Measurements from ENCODE around the gene PSMA2.

The PSMA2 gene

DNA sequence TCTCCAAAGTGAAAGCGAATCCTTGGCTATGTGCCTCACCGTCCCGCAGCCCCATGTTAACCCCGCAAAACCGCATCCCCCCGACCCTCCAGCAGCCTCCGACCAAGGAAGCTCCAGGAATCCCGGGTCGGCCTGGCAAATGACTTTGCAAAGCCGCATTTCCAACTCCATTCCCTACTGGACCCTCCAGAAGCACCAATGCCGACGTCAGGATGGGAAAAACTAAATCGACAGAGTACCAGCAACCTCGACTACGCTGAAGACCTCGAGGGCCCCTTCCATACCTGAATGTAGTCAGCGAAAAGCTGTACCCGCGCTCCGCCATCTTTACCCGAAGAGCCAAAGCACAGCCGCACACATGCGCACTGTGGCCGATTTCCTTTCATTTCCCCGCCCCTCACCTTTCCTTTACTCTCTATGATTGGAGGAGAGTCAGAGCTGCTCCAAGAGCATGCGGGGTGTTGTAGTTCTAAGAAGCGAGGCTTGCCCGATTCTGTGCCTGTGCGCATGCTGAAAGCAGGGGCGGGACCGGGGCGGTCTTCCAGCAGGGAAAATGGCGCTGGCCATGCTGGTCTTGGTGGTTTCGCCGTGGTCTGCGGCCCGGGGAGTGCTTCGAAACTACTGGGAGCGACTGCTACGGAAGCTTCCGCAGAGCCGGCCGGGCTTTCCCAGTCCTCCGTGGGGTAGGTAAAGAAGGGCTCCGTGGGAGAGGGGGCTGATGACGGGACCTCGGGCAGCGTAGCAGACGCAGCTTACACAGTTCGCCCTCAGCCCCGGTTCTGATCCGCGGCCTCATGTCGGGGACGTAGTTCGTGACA lies at the start of gene PSMA2, which contains the start of gene MRPL32:
Gene PSMA2, minus strand, starts transcription at position 341 of the 818 bp plus-strand sequence. Its CDS starts 16 bp downstream, at position 325.
Gene MRPL32, plus strand, starts transcription at position 543 of the 818 bp plus-strand sequence. Its CDS starts 11 bp downstream, at position 554.
- DNase-seq (ENCODE audit: extremely low read depth in 1 of 2, low read depth in 1 of 2), result peak; percentile 89

DNA sequence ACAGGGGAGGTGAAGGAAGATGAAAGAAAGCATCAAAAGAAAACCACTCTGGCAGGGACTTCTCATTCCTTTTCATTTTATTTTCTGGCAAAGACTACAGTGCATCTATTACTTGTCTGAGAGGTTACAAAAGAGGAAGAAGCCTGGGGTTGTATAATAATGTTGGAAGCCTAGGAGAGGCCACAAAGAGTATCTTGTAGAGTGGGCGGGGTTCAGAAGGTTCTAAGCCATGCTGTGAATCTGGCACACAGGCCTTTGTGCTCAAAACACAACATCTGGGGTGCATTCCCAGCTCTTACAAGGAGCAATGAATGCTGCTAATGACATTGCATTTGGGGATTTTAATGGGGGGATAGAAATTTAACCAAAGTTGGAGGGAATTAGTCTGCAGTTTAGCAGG lies 49.6 kb upstream of the PSMA2 start:
- DNase-seq (ENCODE audit: extremely low read depth in 1 of 2, low read depth in 1 of 2), result no peak

DNA sequence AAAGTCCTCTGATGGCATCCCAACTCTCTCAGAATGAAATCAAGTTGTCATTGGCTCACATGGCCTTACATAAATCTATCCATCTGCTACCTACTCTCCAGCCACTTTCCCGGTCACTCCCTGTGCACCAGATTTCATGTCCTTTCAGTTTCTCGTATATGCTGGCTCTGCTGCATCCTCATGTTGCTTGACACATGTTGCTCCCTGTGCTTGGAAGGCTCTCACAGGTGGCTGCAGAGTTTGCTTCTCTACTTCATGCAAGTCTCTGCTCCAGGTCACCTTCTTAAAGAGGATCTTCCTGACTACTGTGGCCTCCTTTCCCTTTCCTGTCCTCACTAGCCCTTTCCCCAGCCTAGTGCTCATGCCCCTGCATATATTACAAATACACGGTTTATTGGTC lies 48.5 kb upstream of the PSMA2 start:
- no peak for DNase-seq (ENCODE audit: extremely low read depth in 1 of 2, low read depth in 1 of 2)

DNA sequence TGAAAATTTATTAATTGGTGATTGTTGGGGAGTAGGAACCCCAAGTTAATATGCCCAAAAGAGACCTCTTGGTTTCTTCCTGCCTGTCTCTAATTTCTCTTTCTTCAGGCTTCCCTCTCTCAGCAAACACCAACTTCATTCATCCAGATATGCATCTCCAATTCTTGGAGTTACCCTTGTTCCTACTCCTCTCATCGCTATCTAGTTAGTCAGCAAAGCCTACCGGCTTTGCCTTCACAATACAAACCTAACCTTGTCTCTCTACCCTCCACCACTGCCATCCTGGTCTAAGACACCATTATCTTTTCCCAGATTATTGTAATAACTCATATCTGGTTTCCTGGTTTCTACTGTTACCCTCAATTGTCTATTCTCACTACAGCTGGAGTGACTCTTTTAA lies 48.1 kb upstream of the PSMA2 start:
- no peak for DNase-seq (ENCODE audit: extremely low read depth in 1 of 2, low read depth in 1 of 2)

DNA sequence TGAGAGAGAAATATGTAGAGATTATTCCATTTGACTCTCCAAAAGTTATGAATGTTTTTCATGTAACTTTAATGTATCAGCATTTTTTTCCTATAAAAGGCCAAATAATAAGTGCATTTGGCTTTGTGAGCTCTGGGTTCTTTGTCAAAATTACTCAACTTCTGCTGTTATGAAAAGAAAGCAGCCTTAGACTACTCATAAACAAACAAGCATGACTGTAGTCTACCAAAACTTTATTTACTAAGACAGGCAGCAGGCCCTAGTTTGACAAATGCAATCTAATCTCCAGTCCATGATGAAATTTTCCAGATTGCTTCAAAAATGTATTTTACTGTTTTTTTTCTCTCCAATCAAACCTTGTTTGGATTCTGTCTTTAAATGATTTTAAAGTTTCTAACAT lies 46.5 kb upstream of the PSMA2 start:
- no peak for DNase-seq (ENCODE audit: extremely low read depth in 1 of 2, low read depth in 1 of 2)

DNA sequence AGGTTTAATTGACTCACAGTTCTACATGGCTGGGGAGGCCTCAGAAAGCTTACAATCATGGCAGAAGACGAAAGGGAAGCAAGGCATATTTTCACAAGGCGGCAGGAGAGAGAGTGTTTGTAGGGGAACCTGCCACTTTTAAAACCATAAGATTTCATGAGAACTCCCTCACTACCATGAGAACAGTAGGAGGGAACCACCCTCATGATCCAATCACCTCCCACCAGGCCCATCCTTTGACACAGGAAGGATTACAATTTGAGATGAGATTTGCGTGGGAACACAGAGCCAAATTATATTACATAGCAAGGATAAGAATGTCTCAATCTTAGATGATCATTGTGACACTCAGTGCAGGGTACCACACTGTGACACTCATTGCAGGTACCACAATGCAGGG lies 44.4 kb upstream of the PSMA2 start:
- DNase-seq (ENCODE audit: extremely low read depth in 1 of 2, low read depth in 1 of 2), result no peak

DNA sequence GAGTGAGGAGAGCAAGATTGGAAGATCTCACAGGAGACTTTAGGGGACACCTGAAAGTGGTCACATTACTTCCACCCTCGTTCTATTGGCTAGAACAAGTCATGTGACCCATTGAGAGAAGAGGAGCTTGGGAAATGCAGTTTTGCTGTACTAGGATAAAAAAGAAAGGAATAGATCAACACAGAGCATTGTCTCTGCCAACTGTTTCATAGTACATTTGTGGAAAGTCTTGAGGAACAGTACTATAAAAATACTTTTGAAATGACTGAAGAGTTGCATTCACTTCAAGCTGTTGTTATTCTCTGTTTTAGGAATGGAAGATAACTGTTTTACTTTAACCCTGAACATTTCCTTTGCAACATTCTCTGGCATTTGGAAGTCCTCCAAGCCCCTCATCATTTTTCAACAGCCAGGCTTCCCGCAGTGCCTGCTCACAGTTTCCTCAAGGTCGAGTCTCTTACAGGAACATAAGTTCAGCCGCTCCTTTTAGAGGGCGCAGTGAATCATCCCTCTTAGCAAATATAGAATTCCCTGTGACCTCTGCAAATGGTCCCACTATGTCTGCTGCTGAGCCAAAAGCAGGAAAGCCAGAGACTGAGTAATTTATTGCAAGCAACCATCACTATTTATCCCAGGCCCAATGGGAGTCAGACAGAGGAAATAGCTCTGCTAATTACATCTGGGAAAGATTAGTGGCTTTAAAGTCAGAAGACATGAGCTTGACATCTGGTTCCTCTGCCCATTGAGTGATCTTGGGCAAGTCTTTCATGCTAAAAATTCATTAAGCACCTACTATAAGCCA lies 40.9 kb upstream of the PSMA2 start:
- no peak for DNase-seq (ENCODE audit: extremely low read depth in 1 of 2, low read depth in 1 of 2)

DNA sequence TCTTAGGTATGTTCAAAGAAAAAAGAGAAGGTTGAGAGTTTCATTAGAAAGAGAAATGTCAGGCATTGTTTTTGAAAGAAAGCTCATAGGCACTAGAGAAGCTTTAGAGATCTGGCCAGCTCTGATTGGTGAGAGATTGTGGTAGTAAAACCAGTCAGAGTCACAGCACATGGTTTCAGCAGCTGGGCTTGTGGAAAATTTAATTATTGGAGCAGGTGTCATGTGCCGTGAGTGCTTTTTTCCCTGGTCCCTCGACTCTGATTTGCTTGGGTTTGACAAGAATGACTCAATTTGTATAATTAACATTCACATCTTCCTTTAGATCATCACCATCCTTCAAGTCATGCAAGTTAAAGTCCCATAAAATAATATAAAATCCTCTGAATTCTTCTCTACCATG lies 35.4 kb upstream of the PSMA2 start:
- no peak for DNase-seq (ENCODE audit: extremely low read depth in 1 of 2, low read depth in 1 of 2)

DNA sequence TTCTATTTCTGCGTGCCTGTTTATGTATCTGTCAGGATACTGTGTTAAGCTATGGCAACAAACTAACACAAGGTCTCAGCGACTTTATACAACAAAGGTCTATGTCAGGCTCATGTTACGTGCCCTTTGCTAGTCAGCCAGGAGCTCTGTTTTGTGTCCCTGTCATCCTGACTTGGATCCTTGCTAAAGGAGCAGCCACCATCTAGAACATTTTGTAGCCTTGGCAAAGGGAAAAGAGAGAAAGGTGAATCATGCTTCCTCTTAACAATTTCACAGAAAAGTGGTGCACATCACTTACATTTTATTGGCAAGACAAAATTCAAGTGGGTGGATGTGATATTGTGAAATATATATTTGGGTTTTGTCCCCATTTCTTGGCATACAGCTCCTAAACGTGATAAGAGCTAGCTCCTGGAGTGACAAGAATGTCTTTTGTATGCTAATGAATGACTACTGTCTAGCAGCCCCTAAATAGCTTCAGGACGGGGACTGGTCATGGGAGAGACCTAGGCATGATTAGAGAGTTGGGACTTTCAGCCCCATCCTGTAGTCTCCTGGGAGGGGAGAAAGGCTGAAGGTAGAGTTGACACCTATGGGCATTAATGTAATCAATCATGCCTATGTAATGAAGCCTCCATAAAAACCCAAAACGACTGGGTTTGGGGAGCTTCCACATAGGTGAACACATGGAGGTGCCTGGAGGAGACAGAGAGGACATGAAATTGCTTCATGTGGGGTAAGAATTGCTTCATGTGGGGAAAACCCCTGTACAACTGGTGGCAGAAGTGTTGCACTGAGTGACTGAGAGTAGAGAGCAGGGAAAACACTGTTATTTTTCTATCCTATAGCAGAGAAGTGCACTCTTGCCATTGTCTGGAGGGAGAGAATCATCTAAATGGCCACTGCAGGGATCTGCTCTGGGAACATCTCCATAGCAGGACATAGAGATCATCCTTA lies 33.2 kb upstream of the PSMA2 start:
- no peak for DNase-seq (ENCODE audit: extremely low read depth in 1 of 2, low read depth in 1 of 2)

DNA sequence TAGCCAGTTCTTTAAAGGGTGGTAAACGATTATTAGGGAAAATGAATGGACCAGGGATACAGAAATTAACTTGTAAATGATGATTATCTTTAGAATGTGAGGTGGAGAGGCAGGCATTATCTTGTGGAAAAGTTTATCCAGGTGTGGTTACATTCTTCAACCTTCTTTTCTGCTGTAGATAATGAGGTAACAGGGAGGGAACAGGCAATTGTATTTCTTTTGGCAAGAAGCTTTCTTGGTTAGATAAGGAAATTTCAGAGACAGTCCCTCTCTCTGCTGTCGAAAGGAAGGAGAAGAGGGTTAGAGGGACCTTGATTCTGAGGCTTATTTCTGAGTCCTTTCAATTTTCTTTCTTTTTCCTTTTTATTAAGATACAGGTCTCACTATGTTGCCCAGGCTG lies 32.3 kb upstream of the PSMA2 start:
- no peak for DNase-seq (ENCODE audit: extremely low read depth in 1 of 2, low read depth in 1 of 2)

DNA sequence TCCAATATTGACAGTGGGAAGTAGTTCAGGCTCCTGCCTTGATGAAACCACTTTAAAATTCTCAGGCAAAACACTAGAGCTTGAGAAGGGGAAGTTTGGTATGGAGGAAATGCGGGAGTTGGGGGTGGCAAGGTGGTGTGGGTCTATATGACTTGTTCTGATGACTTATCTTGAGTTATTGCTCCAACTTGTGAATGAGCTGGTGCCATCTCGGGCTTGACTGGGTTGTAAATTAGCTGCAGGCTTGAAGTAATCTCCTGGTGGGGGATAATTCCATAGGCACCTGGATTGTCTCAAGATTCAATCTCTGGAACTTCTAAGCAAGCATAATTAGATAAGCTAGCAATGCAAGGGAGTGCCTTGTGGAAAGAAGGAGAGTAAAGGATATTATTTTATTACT lies 29.2 kb upstream of the PSMA2 start:
- no peak for DNase-seq (ENCODE audit: extremely low read depth in 1 of 2, low read depth in 1 of 2)

DNA sequence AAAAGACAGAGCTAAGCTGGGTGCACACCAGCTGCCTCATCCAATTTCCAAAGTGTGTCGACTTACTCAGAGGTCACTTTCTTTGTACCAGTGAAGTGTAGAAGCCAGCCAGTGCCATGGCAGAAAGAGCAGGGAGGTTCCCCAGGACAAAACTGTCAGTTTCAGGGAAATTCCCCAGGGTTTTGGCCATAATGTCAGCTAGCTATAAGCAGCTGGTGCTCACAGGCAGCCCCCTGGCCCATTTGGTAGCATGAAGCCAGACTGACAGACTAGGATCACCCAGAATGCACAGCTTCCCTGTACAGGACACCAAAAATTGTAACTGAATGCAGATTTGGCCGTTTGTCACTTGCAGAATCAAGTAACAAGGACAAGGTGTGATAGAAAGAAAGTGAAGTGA lies 28.8 kb upstream of the PSMA2 start:
- no peak for DNase-seq (ENCODE audit: extremely low read depth in 1 of 2, low read depth in 1 of 2)

DNA sequence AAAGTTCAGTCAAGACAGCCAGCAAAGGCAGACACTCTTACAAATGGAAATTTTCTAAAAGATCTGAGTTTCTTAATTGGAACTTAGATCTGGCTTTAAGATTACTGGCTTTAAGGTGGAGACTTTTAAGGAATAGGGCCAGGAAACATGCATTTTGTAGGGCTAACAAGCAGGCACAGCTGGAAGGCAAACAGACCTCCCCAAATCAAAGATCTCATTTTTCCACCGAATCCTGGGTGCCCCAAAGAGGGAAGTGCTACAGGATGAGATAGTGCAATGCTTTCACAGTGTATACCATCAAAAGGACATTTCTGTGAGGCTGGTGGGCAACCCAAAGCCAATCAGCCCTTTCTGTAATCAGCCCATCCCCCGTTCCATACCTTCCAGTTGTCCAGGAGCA lies 27.6 kb upstream of the PSMA2 start:
- no peak for DNase-seq (ENCODE audit: extremely low read depth in 1 of 2, low read depth in 1 of 2)

DNA sequence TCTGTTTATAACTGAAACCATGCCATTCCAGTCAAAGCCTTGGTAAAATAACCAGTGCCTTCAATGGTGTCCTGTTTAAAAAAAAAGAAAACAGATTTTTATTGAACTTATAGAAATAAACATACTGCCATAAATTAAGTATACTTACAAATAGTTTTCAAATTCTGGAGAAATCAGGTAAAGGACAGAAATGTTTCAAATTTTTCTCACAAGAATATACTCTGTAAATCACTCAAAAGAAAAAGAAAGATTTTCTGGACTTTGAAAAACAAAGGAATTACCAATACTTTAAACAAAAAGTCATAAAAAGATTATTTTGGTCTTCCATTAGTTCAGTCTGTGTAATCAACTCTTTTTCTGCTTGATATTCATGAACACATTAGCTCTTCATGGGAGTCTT lies 24.1 kb upstream of the PSMA2 start:
- no peak for DNase-seq (ENCODE audit: extremely low read depth in 1 of 2, low read depth in 1 of 2)

DNA sequence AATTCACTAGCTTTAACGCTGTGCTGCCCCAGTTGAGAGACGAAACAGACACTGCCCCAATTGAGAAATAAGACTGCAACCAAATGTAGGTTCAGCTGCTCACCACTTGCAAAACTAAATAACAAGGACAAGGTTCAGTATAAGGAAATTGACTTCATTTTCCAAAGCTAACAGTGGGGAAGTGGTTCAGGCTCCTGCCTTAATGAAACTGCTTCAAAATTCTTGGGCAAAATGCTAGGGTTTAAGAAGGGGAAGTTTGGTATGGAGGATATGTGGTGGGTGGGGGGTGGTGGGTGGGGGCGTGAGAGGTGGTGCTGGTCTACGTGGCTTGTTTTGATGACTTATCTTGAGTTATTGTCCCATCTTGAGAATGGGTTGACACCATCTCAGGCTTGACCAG lies 22.0 kb upstream of the PSMA2 start:
- no peak for DNase-seq (ENCODE audit: extremely low read depth in 1 of 2, low read depth in 1 of 2)

DNA sequence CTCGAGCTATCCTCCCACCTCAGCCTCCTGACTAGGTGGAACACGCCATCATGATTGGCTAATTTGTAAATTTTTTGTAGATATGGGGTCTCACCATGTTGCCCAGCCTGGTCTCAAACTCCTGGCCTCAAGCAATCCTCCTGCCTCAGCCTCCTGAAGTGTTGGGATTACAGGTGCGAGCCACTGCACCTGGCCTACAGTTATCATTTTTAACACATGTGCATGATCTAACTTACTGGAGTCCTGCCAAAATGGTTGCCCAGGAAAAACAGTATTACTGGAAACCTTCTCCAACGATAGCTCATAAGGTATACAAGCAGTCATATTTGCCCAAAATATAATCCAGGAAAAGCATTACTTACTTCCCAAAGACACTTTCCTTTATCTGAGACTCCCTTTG lies 20.4 kb upstream of the PSMA2 start:
- no peak for DNase-seq (ENCODE audit: extremely low read depth in 1 of 2, low read depth in 1 of 2)

DNA sequence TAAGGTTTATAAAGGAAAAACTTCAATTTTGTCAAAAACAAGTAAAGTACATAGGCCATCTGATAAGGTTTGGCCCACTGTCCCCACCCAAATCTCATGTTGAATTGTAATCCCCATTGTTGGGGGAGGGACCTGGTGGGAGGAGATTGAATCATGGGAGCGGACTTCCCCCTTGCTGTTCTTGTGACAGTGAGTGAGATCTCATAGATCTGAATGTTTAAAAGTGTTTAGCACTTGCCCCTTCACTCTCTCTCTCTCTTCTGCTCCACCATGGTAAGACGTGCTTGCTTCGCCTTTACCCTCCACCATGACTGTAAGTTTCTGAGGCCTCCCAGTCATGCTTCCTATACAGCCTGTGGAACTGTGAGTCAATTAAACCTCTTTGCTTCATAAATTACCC lies 18.4 kb upstream of the PSMA2 start:
- no peak for DNase-seq (ENCODE audit: extremely low read depth in 1 of 2, low read depth in 1 of 2)

DNA sequence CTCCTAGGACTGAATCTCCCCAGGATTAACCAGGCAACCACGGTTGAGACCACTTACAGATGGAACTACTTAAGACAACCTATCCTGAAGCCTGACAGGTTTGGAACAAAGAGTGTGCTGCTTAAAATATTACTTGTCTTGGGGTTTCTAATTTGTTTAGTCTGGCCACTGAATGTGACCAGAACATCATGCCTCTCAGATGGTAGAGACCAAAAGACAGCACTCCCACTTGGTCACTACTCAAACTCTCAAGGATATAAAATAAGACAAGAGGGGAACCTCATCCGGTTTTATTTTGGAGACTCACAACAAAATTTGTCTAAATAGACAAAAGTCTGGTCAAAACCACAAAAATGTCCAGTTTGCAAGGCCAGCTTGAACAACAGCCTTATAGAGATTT lies 15.5 kb upstream of the PSMA2 start:
- DNase-seq (ENCODE audit: extremely low read depth in 1 of 2, low read depth in 1 of 2), result no peak

DNA sequence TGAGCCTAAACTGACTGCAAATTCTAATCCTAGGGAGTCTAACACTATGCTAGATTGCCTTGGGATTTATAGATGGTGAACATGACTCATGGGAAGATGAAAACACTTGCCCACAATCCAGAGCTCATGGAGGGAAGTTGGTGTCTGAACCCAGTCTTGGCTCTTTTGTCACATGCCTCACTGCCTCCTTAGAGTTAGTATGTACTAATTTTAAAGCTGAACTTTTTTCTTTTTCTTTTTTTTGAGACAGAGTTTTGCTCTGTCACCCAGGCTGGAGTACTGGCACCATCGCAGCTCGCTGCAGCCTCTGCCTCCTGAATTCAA lies 14.6 kb upstream of the PSMA2 start:
- no peak for DNase-seq (ENCODE audit: extremely low read depth in 1 of 2, low read depth in 1 of 2)

DNA sequence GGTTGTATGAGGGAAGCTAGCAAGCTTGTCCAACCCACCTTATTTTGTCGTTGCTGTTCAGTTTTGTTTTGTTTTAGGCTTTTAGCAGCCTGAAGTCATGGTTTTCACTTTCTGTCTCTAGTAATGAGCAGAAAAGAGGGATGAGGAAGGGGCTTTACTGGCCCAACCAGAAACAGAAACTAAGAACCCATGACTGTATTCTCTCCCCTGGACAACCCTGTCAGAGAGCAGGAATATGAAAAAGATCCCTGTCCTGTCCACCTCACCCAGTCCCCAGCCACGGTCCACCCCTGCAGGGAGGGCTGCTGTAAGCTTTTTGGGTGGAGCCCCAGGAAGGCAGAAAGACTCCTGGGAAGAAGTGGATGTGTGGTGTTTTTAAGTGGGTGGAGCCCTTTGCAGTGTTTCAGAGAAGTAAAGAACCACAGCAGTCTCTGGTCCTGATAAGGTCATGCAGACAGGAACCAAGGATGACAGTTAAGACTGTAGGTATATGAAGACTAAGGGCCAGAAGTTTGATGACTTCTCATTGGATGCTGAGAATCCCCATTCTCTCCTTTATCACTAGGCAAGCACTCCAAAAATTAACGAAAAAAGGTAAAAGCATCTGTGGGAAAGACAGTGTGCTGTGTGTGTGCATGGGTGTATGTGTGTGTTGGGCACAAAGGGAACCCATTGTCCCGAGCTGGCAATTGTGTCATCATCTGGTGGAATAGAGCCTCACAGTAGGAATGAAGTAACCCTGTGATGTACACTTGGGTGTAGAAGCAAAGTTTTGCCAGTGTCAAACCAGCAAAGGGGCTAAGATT lies 14.1 kb upstream of the PSMA2 start:
- no peak for DNase-seq (ENCODE audit: extremely low read depth in 1 of 2, low read depth in 1 of 2)
